ENCODE measurements around the gene HAUS1.

DNA sequence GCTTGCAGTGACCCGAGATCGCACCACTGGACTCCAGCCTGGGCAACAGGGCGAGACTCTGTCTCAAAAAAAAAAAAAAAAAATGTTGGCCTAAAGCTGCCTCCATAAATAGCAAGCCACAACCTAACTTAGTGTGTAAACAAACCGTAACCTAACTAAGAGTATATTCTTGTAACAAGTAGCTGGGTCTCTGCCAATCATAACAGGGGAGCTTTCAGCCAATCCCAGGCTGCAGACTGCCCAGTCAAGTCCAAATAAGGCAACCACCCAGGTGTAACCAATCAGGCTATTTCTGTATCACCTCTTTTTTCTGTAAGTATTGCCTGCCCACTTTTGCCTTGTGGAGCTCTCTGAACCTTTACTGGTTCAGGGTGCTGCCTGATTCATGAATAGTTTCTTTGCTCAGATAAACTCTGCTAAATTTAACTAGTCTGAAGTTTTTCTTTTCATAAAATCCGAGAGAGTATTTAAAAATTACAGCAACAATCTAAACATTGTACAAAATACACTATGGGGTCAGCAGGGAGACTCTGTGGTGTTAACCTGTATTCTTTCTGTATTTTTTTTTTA lies 36.7 kb upstream of the HAUS1 start:
- TF ChIP-seq, protein P1, sequence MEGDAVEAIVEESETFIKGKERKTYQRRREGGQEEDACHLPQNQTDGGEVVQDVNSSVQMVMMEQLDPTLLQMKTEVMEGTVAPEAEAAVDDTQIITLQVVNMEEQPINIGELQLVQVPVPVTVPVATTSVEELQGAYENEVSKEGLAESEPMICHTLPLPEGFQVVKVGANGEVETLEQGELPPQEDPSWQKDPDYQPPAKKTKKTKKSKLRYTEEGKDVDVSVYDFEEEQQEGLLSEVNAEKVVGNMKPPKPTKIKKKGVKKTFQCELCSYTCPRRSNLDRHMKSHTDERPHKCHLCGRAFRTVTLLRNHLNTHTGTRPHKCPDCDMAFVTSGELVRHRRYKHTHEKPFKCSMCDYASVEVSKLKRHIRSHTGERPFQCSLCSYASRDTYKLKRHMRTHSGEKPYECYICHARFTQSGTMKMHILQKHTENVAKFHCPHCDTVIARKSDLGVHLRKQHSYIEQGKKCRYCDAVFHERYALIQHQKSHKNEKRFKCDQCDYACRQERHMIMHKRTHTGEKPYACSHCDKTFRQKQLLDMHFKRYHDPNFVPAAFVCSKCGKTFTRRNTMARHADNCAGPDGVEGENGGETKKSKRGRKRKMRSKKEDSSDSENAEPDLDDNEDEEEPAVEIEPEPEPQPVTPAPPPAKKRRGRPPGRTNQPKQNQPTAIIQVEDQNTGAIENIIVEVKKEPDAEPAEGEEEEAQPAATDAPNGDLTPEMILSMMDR (IDR thresholded peaks at IDR 0.05), result no peak
- TF ChIP-seq POLR2A (IDR thresholded peaks at IDR 0.05), result no peak

Data from suprapubic skin (tissue), 3 donors.